Measurements from ENCODE around the gene DCST2.

Gene DCST2

DNA sequence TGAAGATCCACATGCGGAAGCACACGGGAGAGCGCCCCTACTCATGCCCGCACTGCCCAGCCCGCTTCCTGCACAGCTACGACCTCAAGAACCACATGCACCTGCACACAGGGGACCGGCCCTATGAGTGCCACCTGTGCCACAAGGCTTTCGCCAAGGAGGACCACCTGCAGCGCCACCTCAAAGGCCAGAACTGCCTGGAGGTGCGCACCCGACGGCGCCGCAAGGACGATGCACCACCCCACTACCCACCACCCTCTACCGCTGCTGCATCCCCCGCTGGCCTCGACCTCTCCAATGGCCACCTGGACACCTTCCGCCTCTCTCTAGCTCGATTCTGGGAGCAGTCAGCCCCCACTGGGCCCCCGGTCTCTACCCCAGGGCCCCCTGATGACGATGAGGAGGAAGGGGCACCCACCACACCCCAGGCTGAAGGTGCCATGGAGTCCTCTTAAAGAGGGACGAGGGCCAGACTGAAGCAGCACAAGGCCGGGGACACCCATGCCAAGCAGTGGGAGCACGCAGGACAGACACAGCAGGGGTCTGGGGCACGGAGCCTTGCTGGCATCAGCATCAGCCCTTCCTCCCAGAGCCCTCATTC, 17.2 kb downstream of the DCST2 start:
- H3K9me3 ChIP-seq = no peaks in the 10 kb centered on the region
- no peaks in the 10 kb centered on the region for H3K27me3 ChIP-seq
- H3K4me3 ChIP-seq (ENCODE audit: low read depth, low read length) = no peak overlapping the region
- no peak for DNase-seq
- H3K36me3 ChIP-seq = peaks cover 17% of the 10 kb centered on the region
- TF ChIP-seq CTCF (IDR thresholded peaks at IDR 0.05; ENCODE audit: low read depth, low read length) = no peak
- peaks cover 29% of the 10 kb centered on the region for H3K4me1 ChIP-seq

GRCh38 chr1:155015527-155016230, 17.9 kb downstream of the DCST2 start:
- H3K4me1 ChIP-seq = peaks cover 34% of the 10 kb centered on the region
- H3K4me3 ChIP-seq (ENCODE audit: low read depth, low read length) = no peak overlapping the region
- no peaks in the 10 kb centered on the region for H3K27me3 ChIP-seq
- no peak for TF ChIP-seq CTCF (IDR thresholded peaks at IDR 0.05; ENCODE audit: low read depth, low read length)
- DNase-seq = no peak
- peaks cover 17% of the 10 kb centered on the region for H3K36me3 ChIP-seq
- no peaks in the 10 kb centered on the region for H3K9me3 ChIP-seq

DNA sequence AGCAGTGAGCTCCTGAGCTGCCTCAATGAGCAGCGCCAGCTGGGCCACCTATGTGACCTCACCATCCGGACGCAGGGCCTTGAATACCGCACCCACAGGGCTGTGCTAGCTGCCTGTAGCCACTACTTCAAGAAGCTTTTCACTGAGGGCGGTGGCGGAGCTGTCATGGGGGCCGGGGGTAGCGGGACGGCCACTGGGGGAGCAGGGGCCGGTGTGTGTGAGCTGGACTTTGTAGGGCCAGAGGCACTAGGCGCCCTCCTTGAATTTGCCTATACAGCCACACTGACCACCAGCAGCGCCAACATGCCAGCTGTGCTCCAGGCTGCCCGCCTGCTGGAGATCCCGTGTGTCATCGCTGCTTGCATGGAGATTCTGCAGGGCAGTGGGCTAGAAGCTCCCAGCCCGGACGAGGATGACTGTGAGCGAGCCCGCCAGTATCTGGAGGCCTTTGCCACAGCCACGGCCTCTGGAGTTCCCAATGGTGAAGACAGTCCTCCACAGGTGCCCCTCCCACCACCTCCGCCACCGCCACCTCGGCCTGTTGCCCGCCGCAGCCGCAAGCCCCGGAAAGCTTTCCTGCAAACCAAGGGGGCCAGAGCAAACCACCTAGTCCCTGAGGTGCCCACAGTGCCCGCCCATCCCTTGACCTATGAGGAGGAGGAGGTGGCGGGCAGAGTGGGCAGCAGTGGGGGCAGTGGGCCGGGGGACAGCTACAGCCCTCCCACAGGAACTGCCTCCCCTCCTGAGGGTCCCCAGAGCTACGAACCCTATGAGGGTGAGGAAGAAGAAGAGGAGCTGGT, 18.7 kb downstream of the DCST2 start:
- Histone ChIP-seq H3K27me3 (no peaks in the 10 kb centered on the region), H3K9me3 (no peaks in the 10 kb centered on the region), H3K36me3 (peaks cover 17% of the 10 kb centered on the region), H3K4me1 (peaks cover 34% of the 10 kb centered on the region), H3K4me3 (ENCODE audit: low read depth, low read length) (no peak overlapping the region)
- no peak for TF ChIP-seq CTCF (IDR thresholded peaks at IDR 0.05; ENCODE audit: low read depth, low read length)
- no peak for DNase-seq

DNA sequence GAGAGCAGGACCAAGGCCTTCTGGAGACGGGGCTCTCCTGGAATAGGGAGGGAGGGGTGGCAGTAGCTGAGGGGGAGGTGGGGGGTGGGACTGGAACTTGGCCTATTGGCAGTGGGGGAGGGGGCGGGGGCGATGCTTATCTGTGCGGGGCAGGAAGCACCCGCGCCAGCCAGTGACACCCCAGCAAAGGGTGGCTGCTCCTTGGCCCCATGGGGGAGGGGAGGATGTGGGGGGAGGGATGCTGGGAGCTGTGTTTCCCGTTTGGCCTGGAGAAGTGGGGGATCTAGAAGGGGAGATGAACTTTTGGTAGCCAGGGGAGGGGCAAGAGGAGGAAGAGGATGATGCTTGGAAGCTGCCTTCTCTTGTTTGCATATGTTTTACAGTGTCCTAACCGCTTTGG, 19.9 kb downstream of the DCST2 start:
- H3K36me3 ChIP-seq = peaks cover 17% of the 10 kb centered on the region
- DNase-seq = no peak
- TF ChIP-seq CTCF (IDR thresholded peaks at IDR 0.05; ENCODE audit: low read depth, low read length) = no peak
- H3K4me1 ChIP-seq = peaks cover 34% of the 10 kb centered on the region
- no peaks in the 10 kb centered on the region for H3K27me3 ChIP-seq
- H3K9me3 ChIP-seq = no peaks in the 10 kb centered on the region
- no peak overlapping the region for H3K4me3 ChIP-seq (ENCODE audit: low read depth, low read length)

DNA sequence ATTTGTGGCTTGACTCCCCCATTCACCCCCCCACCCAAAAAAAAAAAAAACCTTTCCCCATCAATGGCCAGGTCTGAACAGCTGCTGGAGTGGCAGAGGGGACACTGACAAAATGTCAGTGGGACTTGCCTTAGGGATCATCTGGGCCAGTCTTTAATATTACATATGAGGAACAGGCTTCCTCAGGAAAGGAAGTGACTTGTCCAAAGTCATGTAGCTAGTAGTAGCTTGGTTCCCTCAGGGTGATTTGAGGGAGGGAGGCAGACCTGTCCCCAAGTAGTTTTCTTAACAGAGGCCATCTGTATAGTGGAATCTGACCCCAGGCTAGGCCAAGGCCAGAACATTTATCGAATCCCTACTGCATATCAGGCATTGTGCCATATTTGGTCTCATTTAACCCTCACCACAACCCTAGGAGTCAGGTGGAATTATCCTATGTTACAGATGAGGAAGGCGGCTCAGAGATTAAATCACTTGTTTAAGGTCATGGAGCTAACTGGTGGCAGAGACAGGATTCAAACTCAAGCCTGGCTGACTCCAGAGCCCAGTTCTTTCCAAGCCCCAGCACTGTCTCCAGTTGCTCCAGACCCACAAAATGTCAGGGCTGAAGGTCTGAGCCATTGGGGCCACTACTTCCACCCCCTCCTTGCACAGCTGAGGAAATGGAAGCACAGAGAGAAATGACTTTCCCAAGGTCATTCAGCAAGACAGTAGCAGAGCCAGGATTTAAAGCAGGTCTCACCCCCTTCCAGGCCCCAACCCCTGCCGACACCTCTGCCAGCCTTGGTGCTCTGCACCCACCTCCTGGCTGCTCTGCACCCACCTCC, 20.6 kb downstream of the DCST2 start:
- Histone ChIP-seq H3K27me3 (no peaks in the 10 kb centered on the region), H3K4me1 (peaks cover 33% of the 10 kb centered on the region), H3K4me3 (ENCODE audit: low read depth, low read length) (no peak overlapping the region), H3K9me3 (no peaks in the 10 kb centered on the region), H3K36me3 (peaks cover 17% of the 10 kb centered on the region)
- TF ChIP-seq CTCF (IDR thresholded peaks at IDR 0.05; ENCODE audit: low read depth, low read length) = no peak
- DNase-seq = no peak

All from BE2C (cell line).